Measurements from ENCODE around the gene CDC20. TPM values are rescaled to one million over a fixed set of nuclear protein-coding genes. Genes with fewer than 3 reads are reported as not detected.

Gene CDC20
- total and polyA plus RNA-seq, 10 of the 15 experiments (the other 5 are each of a cell fraction or from before 2014, with no cell fraction given), result 36.3 to 347 (median 150) TPM

DNA sequence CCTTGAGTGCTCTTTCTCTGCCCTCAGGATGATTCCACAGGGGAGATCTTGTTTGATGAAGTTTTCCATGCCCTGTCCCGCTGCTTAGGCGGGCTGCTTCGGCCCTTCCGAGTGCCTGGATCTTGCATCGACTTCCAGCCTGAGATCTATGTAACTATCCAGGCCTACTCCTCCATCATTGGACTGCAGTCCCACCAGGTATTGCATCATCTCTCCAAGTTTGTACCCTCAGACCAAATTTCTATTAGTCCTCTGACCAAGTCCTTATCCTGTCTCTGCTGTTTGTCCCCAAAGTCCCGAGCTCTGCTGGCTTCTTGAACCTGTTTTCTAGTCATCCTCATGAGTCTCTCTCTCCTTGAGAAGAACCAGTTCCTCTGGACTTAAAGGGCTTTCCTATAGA, 45.6 kb downstream of the CDC20 start (continued):
- TF ChIP-seq RB1 (IDR thresholded peaks at IDR 0.05; ENCODE audit: borderline replicate concordance) (no peak), POLR2AphosphoS5 (IDR thresholded peaks at IDR 0.05; ENCODE audit: low read length) (no peak), NFYB (IDR thresholded peaks at IDR 0.05; ENCODE audit: insufficient read depth, low read depth, low read length) (no peak), WRNIP1 (IDR thresholded peaks at IDR 0.05; ENCODE audit: borderline replicate concordance, low read depth, low read length) (no peak), EP300 (IDR thresholded peaks at IDR 0.05; ENCODE audit: borderline replicate concordance in 1 of 2, control insufficient read depth in 1 of 2, low read depth in 2 of 2, low read length in 2 of 2) (no peak), BRCA1 (IDR thresholded peaks at IDR 0.05; ENCODE audit: low read depth, low read length) (no peak), LARP7 (IDR thresholded peaks at IDR 0.05) (no peak)
- TF ChIP-seq, protein P1, sequence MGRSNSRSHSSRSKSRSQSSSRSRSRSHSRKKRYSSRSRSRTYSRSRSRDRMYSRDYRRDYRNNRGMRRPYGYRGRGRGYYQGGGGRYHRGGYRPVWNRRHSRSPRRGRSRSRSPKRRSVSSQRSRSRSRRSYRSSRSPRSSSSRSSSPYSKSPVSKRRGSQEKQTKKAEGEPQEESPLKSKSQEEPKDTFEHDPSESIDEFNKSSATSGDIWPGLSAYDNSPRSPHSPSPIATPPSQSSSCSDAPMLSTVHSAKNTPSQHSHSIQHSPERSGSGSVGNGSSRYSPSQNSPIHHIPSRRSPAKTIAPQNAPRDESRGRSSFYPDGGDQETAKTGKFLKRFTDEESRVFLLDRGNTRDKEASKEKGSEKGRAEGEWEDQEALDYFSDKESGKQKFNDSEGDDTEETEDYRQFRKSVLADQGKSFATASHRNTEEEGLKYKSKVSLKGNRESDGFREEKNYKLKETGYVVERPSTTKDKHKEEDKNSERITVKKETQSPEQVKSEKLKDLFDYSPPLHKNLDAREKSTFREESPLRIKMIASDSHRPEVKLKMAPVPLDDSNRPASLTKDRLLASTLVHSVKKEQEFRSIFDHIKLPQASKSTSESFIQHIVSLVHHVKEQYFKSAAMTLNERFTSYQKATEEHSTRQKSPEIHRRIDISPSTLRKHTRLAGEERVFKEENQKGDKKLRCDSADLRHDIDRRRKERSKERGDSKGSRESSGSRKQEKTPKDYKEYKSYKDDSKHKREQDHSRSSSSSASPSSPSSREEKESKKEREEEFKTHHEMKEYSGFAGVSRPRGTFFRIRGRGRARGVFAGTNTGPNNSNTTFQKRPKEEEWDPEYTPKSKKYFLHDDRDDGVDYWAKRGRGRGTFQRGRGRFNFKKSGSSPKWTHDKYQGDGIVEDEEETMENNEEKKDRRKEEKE (IDR thresholded peaks at IDR 0.05), result no peak

DNA sequence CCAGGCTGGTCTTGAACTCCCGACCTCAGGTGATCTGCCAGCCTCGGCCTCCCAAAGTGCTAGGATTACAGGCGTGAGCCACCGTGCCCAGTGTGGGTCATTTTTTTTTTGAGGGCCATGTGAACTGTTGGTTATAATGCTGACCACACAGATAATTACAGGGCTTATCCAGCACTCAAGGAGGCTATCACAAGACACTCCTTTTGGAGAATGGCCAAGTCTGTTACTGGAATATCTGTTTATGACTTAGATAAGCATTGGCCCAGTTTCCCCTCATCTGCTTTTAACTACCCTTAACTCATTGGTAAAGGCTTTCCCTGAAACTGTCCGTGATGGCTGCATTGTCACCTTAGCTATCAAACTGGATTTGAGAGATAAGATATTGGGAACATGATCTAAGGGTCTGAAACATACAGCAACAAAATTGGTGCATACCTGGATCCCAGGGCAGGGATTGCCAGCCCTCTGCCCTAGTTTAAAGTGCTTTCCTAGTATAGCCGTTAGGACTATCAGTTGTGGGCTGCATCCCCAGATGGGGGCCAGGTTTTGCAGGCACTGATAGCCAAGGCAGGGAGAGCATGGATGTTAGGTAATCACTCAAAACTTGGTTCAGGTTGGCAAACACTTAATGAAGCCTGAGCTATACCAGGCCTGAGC, 46.6 kb downstream of the CDC20 start:
- FAIRE-seq (no peak), ATAC-seq (no peak), DNase-seq (ENCODE audit: low read depth, low spot score) (no peak)
- over 99% methylated on average over 6 of the region's 6 CpGs for WGBS (ENCODE audit: insufficient coverage, insufficient replicate concordance, low lambda C conversion rate, missing lambda C conversion rate)
- Histone ChIP-seq H3K4me1 (ENCODE audit: control insufficient read depth, insufficient read depth, low read length) (no peaks in the 10 kb centered on the region), H3K4me3 (no peak overlapping the region), H3K4me2 (ENCODE audit: control insufficient read depth, insufficient read depth) (no peak overlapping the region), H3K27me3 (replicated peaks in 1 of 2; ENCODE audit: control insufficient read depth in 2 of 2, insufficient read depth in 2 of 2, low read length in 1 of 2) (no peaks in the 10 kb centered on the region), H3K9ac (ENCODE audit: control insufficient read depth, insufficient read depth, low read length) (no peak overlapping the region), H3K9me3 (replicated peaks; ENCODE audit: control insufficient read depth, insufficient read depth, low read length) (no peaks in the 10 kb centered on the region), H4K20me1 (ENCODE audit: control insufficient read depth, insufficient read depth) (no peaks in the 10 kb centered on the region), H3K27ac (ENCODE audit: control insufficient read depth, insufficient read depth) (no peak overlapping the region), H3K79me2 (ENCODE audit: control insufficient read depth, insufficient read depth, low read length) (no peaks in the 10 kb centered on the region), H2AFZ (ENCODE audit: control insufficient read depth, low read depth, low read length) (no peak overlapping the region), H3K36me3 (ENCODE audit: control insufficient read depth in 2 of 2, insufficient read depth in 2 of 2, low read length in 1 of 2) (peaks cover 4 to 20% of the 10 kb centered on the region in 2 experiments)
- POLR2A ChIA-PET, result no interaction called here
- no TSS peak for BruUV-seq (replicated peaks)
- RAD21 ChIA-PET (ENCODE audit: unreplicated experiment), result no interaction called here
- CTCF ChIA-PET, result no interaction called here
- intact Hi-C loops (cut with micrococcal nuclease; ENCODE audit: unreplicated experiment), result no loop called here
- in situ Hi-C loops (cut with MboI), result no loop called here
- SMC1A ChIA-PET (ENCODE audit: uncharacterized antibody, unreplicated experiment), result no interaction called here
- TF ChIP-seq GATAD2B (conservative IDR thresholded peaks at IDR 0.05; ENCODE audit: low read depth) (no peak), EGR1 (IDR thresholded peaks at IDR 0.05; ENCODE audit: borderline replicate concordance in 1 of 2, low read depth in 2 of 2, low read length in 2 of 2) (no peak), SUPT20H (IDR thresholded peaks at IDR 0.05; ENCODE audit: borderline replicate concordance, control insufficient read depth, low read depth, low read length) (no peak), SMARCA5 (IDR thresholded peaks at IDR 0.05) (no peak)
- TF ChIP-seq, protein P2, sequence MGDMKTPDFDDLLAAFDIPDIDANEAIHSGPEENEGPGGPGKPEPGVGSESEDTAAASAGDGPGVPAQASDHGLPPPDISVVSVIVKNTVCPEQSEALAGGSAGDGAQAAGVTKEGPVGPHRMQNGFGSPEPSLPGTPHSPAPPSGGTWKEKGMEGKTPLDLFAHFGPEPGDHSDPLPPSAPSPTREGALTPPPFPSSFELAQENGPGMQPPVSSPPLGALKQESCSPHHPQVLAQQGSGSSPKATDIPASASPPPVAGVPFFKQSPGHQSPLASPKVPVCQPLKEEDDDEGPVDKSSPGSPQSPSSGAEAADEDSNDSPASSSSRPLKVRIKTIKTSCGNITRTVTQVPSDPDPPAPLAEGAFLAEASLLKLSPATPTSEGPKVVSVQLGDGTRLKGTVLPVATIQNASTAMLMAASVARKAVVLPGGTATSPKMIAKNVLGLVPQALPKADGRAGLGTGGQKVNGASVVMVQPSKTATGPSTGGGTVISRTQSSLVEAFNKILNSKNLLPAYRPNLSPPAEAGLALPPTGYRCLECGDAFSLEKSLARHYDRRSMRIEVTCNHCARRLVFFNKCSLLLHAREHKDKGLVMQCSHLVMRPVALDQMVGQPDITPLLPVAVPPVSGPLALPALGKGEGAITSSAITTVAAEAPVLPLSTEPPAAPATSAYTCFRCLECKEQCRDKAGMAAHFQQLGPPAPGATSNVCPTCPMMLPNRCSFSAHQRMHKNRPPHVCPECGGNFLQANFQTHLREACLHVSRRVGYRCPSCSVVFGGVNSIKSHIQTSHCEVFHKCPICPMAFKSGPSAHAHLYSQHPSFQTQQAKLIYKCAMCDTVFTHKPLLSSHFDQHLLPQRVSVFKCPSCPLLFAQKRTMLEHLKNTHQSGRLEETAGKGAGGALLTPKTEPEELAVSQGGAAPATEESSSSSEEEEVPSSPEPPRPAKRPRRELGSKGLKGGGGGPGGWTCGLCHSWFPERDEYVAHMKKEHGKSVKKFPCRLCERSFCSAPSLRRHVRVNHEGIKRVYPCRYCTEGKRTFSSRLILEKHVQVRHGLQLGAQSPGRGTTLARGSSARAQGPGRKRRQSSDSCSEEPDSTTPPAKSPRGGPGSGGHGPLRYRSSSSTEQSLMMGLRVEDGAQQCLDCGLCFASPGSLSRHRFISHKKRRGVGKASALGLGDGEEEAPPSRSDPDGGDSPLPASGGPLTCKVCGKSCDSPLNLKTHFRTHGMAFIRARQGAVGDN (IDR thresholded peaks at IDR 0.05), result no peak

Measured in GM12878 (cell line).